ENCODE measurements around the gene DTWD2.

GRCh38 chr5:118981783-118982182, 6.6 kb downstream of the DTWD2 start:
- no peak for TF ChIP-seq CTCF (IDR thresholded peaks at IDR 0.05)
- TF ChIP-seq POLR2AphosphoS5 (IDR thresholded peaks at IDR 0.05) = no peak
- TF ChIP-seq POLR2A (IDR thresholded peaks at IDR 0.05) = no peak
